ENCODE measurements around the gene DCC. TPM values are rescaled to one million over a fixed set of nuclear protein-coding genes. Genes with fewer than 3 reads are reported as not detected.

Gene DCC
- total RNA-seq, 1 donor from 2014 or later: 5.6 TPM

GRCh38 chr18:52403291-52404021 lies 63.5 kb downstream of the DCC start:
- Mint-ChIP-seq H3K27me3 (ENCODE audit: unreplicated experiment) (no peaks in the 10 kb centered on the region), H3K4me1 (ENCODE audit: low read depth, unreplicated experiment) (no peaks in the 10 kb centered on the region), H3K4me3 (ENCODE audit: unreplicated experiment) (no peak overlapping the region), H3K27ac (ENCODE audit: unreplicated experiment) (no peak overlapping the region), H3K9me3 (ENCODE audit: unreplicated experiment) (no peaks in the 10 kb centered on the region), H3K36me3 (ENCODE audit: unreplicated experiment) (no peaks in the 10 kb centered on the region)
- no peak for DNase-seq
- no peak for TF ChIP-seq CTCF (IDR thresholded peaks at IDR 0.05; ENCODE audit: partially characterized antibody, unreplicated experiment)

- Mint-ChIP-seq H3K27ac (ENCODE audit: unreplicated experiment) (no peak overlapping the region), H3K9me3 (ENCODE audit: unreplicated experiment) (no peaks in the 10 kb centered on the region)
These were observed 68.9 kb downstream of the DCC start for GRCh38 chr18:52408800-52409302.

GRCh38 chr18:52409727-52410126 lies 69.7 kb downstream of the DCC start:
- Mint-ChIP-seq H3K4me1 (ENCODE audit: low read depth, unreplicated experiment) (no peaks in the 10 kb centered on the region), H3K4me3 (ENCODE audit: unreplicated experiment) (no peak overlapping the region), H3K27me3 (ENCODE audit: unreplicated experiment) (no peaks in the 10 kb centered on the region), H3K9me3 (ENCODE audit: unreplicated experiment) (no peaks in the 10 kb centered on the region), H3K36me3 (ENCODE audit: unreplicated experiment) (no peaks in the 10 kb centered on the region), H3K27ac (ENCODE audit: unreplicated experiment) (no peak overlapping the region)
- TF ChIP-seq CTCF (IDR thresholded peaks at IDR 0.05; ENCODE audit: partially characterized antibody, unreplicated experiment): no peak
- no peak for DNase-seq

More at GRCh38 chr18:52408800-52409302, 68.9 kb downstream of the DCC start:
- DNase-seq: no peak
- Mint-ChIP-seq H3K4me1 (ENCODE audit: low read depth, unreplicated experiment) (no peaks in the 10 kb centered on the region), H3K27me3 (ENCODE audit: unreplicated experiment) (no peaks in the 10 kb centered on the region), H3K36me3 (ENCODE audit: unreplicated experiment) (no peaks in the 10 kb centered on the region), H3K4me3 (ENCODE audit: unreplicated experiment) (no peak overlapping the region)
- TF ChIP-seq CTCF (IDR thresholded peaks at IDR 0.05; ENCODE audit: partially characterized antibody, unreplicated experiment): no peak

- H3K27ac Mint-ChIP-seq (ENCODE audit: unreplicated experiment): no peak overlapping the region
- no peaks in the 10 kb centered on the region for H3K36me3 Mint-ChIP-seq (ENCODE audit: unreplicated experiment)
- TF ChIP-seq CTCF (IDR thresholded peaks at IDR 0.05; ENCODE audit: partially characterized antibody, unreplicated experiment): no peak
- H3K27me3 Mint-ChIP-seq (ENCODE audit: unreplicated experiment): no peaks in the 10 kb centered on the region
- no peaks in the 10 kb centered on the region for H3K9me3 Mint-ChIP-seq (ENCODE audit: unreplicated experiment)
- no peak overlapping the region for H3K4me3 Mint-ChIP-seq (ENCODE audit: unreplicated experiment)
- no peak for DNase-seq
- H3K4me1 Mint-ChIP-seq (ENCODE audit: low read depth, unreplicated experiment): no peaks in the 10 kb centered on the region
These were observed 75.1 kb downstream of the DCC start for GRCh38 chr18:52415131-52415530.

- no peaks in the 10 kb centered on the region for H3K36me3 Mint-ChIP-seq (ENCODE audit: unreplicated experiment)
- H3K4me3 Mint-ChIP-seq (ENCODE audit: unreplicated experiment): no peak overlapping the region
- H3K27ac Mint-ChIP-seq (ENCODE audit: unreplicated experiment): no peak overlapping the region
- H3K27me3 Mint-ChIP-seq (ENCODE audit: unreplicated experiment): no peaks in the 10 kb centered on the region
- DNase-seq: no peak
- H3K4me1 Mint-ChIP-seq (ENCODE audit: low read depth, unreplicated experiment): peaks cover 4% of the 10 kb centered on the region
- no peak for TF ChIP-seq CTCF (IDR thresholded peaks at IDR 0.05; ENCODE audit: partially characterized antibody, unreplicated experiment)
- H3K9me3 Mint-ChIP-seq (ENCODE audit: unreplicated experiment): no peaks in the 10 kb centered on the region
These were observed 83.1 kb downstream of the DCC start for GRCh38 chr18:52422985-52423601.
